Measurements from ENCODE around the gene GPC5.

The GPC5 gene

DNA sequence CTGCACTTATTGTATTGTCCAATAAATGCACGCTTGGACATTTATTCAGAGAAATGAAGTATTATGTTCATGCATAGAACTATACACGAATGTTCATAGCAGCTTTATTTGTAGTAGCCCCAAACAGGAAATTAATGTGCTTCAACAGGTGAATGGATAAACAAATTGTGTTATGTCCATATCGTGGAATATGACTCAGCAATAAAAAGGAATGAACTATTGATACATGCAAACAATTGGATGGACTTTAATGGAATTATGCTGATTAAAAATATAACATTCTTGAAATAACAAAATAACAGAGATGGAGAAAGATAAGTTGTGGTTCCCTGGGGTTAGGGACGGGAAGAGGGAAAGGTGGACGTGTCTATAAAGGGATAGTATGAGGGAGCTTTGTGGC is 65.9 kb downstream of the GPC5 start:
- DNase-seq = no peak

DNA sequence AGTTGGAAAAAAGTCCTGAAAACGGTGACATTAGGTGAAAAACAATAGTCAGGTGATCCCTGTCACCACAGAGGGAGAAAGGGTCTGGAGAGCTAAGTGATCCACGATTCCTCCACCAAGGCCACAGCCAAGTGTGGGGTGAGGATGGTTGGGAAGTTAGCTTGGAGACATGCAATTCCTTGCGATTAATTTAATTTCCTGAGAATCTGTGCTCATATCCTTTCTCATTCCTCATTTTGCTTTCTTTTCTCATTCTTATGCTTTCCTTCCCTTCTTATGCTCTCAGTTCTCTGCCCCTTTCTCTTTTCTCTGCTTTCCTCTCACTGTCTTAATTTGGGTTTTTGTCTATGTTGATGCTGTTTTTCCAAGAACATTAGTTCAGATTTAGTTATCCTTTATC is 68.8 kb downstream of the GPC5 start:
- DNase-seq = no peak

DNA sequence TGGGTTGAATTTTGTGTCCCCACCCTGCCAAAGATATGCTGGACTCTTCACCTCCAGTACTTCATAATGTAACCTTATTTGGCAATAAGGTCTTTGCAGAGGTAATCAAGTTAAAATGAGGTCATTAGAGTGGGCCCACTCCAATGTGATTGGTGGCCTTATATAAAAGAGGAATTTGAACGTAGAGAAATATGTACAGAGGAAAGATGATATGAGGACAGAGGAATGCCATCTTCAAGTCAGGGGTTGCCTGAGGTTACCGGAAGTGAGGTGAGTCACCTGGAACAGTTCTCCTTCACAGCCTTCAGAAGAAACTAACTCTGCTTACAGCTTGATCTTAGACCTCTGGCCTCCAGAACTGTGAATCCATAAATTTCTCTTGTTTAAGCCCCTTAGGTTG is 69.9 kb downstream of the GPC5 start:
- DNase-seq = no peak

- DNase-seq = no peak
Observed at GRCh38 chr13:91470084-91470621, 71.7 kb downstream of the GPC5 start.

- DNase-seq = no peak
Observed at GRCh38 chr13:91470681-91471080, 72.3 kb downstream of the GPC5 start.

- no peak for DNase-seq
Observed at GRCh38 chr13:91482427-91482826, 84.0 kb downstream of the GPC5 start.

DNA sequence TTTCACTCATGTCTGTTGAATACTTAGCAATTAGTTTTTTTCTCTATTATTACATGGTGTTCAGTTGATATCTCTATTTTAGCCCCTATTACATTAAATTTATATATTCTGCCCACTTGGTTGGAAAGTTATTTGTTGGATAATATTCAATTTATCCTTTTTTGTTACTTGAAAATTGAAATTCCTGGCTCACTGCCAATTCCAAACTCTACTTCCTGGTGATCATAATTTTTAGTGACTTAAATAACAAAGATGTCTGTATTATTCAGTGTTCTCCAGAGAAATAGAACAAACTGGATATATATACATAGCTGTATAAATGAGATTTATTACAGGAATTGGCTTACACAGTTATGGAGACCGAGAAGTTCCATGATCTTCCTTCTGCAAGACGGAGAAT is 93.6 kb downstream of the GPC5 start:
- no peak for DNase-seq

GRCh38 chr13:91493442-91493841 is 95.0 kb downstream of the GPC5 start:
- DNase-seq = no peak

DNA sequence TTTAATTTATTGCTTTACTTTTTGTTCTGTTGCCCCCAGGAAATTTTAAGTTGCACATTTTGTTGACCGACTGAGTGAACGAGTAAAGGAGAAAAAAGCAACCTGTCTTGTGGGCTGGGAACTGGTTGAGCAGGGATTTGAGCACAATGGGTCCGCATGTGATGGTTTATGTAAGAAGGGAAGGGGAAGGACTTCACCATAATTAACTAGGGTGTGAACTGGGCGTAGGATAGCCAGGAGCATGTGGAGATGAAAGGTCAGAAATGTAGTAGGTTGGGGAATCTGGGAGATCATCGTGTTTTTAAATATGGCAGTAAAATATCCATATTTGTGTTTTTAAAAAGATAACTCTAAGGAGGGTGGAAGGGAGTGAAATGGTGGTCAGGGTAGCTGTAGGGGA is 99.9 kb downstream of the GPC5 start:
- DNase-seq = no peak

DNA sequence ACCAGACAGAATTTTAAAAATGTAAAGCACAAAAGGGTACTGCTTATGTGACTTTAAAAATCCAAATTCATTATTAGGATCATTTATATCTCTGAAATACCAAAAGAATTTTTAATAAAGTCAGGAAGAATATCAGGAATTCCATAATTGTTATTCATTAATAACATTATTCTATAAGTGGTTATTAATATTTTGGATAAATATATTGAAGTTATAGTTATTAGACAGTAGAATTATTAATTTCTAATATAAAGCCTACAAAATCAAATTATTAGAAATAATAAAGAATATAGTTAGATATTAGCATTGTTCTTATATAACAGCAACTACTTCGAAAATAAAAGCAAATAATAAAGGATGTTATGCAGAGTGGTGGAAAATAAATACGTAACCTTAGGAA is 105.8 kb downstream of the GPC5 start:
- DNase-seq = no peak

- no peak for DNase-seq
Observed at GRCh38 chr13:91506759-91507158, 108.3 kb downstream of the GPC5 start.

DNA sequence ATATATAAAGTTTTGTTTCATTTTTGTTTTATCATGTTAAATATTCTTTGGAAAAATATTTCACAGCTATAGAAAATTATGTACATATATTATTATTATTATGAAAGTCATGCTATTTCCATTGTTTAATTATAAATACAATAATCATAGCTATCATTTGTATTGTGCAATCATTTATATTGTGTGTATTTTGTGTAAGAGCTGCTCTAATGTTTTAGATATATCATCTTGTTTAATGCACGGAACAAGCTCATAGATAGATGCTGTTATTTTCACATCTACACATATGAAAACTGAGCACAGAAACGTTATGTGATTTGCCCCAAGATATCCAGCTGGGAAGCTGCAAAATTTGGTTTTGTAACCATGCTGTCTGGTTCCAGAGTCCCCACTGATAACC is 111.6 kb downstream of the GPC5 start:
- no peak for DNase-seq

- no peak for DNase-seq
Observed at GRCh38 chr13:91513790-91514189, 115.4 kb downstream of the GPC5 start.

- DNase-seq = no peak
Observed at GRCh38 chr13:91516799-91517198, 118.4 kb downstream of the GPC5 start.

GRCh38 chr13:91520952-91521351 is 122.5 kb downstream of the GPC5 start:
- DNase-seq = no peak

- DNase-seq = no peak
Observed at GRCh38 chr13:91523116-91523515, 124.7 kb downstream of the GPC5 start.

DNA sequence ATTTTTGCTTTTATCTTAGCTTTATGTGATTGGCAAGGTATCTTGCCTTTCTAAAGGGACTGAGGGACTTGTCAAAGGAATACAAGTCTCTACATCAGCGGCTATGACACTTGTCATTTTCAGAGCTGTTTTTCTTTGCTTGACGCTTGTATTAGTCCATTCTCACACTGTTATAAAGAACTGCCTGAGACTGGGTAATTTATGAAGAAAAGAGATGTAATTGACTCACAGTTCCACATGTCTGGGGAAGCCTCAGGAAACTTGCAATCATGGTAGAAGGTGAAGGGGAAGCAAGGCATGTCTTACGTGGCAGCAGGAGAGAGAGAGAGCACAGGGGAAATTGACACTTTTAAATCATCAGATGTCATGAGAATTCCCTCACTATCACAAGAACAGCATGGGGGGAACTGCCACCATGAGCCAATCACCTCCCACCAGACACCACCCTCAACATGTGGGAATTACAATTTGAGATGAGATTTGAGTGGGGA is 128.2 kb downstream of the GPC5 start:
- DNase-seq = no peak

GRCh38 chr13:91529739-91530482 is 131.5 kb downstream of the GPC5 start:
- no peak for DNase-seq

DNA sequence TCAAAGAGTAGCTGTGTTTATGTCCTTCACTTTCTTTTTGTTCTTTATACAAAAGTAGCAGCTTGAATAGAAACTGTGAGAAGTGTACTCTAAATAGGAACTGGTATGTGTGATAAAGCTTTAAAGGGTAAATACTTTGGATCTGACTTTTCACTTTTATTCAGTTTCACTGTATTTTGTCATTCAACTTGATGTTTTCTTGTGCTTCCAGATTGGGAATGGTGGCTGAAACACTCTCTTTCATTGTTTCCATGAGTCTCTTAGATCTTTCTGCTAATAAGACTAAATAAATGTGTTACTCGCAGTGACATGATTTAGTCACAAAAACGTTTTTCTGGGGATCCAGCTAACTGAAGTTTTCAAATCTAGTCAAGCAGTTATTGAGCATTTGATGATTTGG is 133.2 kb downstream of the GPC5 start:
- no peak for DNase-seq

DNA sequence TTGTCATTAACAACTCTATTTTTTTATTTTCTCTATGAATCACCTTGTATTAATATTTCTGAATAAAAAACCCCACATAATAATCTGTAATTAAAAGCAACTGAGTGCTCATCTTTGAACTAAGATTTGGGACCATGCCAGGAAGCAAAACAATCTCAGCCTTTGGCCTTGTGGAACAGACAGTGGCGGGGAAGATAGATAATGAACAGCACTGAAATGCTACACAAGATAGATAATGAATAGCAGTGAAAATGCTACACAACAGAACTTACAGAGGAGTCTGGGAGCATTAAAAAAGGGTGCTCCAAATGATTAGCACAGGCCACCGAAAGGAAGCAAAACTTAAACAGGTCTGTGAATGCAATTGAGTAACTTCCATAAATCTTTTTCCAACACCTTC is 134.9 kb downstream of the GPC5 start:
- no peak for DNase-seq

- no peak for DNase-seq
Observed at GRCh38 chr13:91534996-91535395, 136.6 kb downstream of the GPC5 start.

GRCh38 chr13:91537376-91537775 is 139.0 kb downstream of the GPC5 start:
- DNase-seq = no peak

GRCh38 chr13:91539286-91540157 is 141.1 kb downstream of the GPC5 start:
- DNase-seq = no peak

DNA sequence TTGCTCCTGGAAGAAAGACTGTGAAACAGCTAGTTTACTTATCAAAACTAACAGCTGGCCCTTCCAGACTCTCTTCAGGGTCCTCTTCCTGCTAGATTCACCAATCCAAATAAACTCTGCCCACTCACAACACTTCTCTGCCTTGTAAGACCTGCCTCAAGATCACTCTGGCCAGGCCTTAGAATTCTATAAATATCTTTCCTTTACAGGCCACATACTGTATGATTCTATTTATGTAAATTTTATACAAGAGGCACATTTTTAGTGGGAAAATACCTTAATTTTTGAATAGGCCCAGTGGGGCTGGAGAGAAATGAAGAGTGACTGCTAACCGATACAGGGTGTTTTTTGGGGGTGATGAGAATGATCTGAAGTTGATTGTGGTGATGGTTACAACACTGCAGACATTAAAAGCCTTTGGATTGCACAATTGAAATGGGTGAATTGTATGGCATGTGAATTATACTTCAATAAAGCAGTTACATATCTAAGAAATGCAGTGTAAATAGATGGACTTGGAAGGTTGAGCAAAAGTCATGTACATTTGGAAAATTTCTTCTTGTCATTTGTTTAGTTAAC is 141.8 kb downstream of the GPC5 start:
- DNase-seq = no peak

Measured in CD4-positive, alpha-beta T cell treated with Interleukin-1 beta for 1 hour (primary cell).